Fibroblast of lung (primary cell): ENCODE results near the gene TAL2. TPM values are rescaled to one million over a fixed set of nuclear protein-coding genes. Genes with fewer than 3 reads are reported as not detected.

Experiments used
- DNase-seq, 2 donors: peaks; one replicate each; pipeline versions ENCODE4 v3.0.0 to v3.0.0-alpha.2; 2010; ENCODE audit warnings: low read depth in 2 of 2
- H2AFZ ChIP-seq: 2 replicates; pipeline ENCODE4 v1.5.1; 2012; ENCODE audit warnings: low read length, control low read depth, inconsistent platforms
- H3K27ac ChIP-seq: 2 replicates; pipeline ENCODE4 v1.5.1; 2011; ENCODE audit warnings: low read length, control low read depth; ENCODE audit not compliant: insufficient read depth
- H3K27me3 ChIP-seq: 2 replicates; pipeline ENCODE4 v1.5.1; 2011; ENCODE audit warnings: mild to moderate bottlenecking, low read length; ENCODE audit not compliant: control insufficient read depth, insufficient read depth
- H3K36me3 ChIP-seq: 2 replicates; pipeline ENCODE4 v1.5.1; 2011; ENCODE audit warnings: low read length; ENCODE audit not compliant: control insufficient read depth, insufficient read depth
- H3K4me1 ChIP-seq: 2 replicates; pipeline ENCODE4 v1.5.1; 2011; ENCODE audit warnings: low read length; ENCODE audit not compliant: control insufficient read depth, insufficient read depth; ENCODE audit errors: extremely low read depth
- H3K4me2 ChIP-seq: 2 replicates; pipeline ENCODE4 v1.5.1; 2011; ENCODE audit warnings: low read length, control low read depth; ENCODE audit not compliant: insufficient read depth; ENCODE audit errors: extremely low read depth
- H3K4me3 ChIP-seq, 4 experiments: fragments of 200-600 bp in 1 of 4; sonication (generic) in 1 of 4; replicated peaks in 1 of 4; 2 replicates each; pipeline ENCODE4 v1.5.1; 2011 to 2016; ENCODE audit warnings: low read length in 4 of 4, low read depth in 3 of 4, mild to moderate bottlenecking in 3 of 4, control low read depth in 2 of 4, inconsistent platforms in 1 of 4, mixed read lengths in 1 of 4; ENCODE audit not compliant: insufficient read depth in 1 of 4; ENCODE audit errors: control extremely low read depth in 1 of 4
- H3K79me2 ChIP-seq: 2 replicates; pipeline ENCODE4 v1.5.1; 2012; ENCODE audit warnings: mild to moderate bottlenecking, low read length, inconsistent platforms; ENCODE audit not compliant: control insufficient read depth, insufficient read depth
- H3K9ac ChIP-seq: 2 replicates; pipeline ENCODE4 v1.5.1; 2011; ENCODE audit warnings: mild to moderate bottlenecking, low read length, control low read depth; ENCODE audit not compliant: insufficient read depth
- H3K9me3 ChIP-seq: 2 replicates; pipeline ENCODE4 v1.5.1; 2012; ENCODE audit warnings: low read depth, low read length; ENCODE audit not compliant: control insufficient read depth, insufficient read depth
- H4K20me1 ChIP-seq: 2 replicates; pipeline ENCODE4 v1.5.1; 2011; ENCODE audit warnings: low read length; ENCODE audit not compliant: control insufficient read depth, insufficient read depth; ENCODE audit errors: extremely low read depth
- EZH2 ChIP-seq: IDR thresholded peaks from 2 replicates; pipeline ENCODE4 v1.5.1; 2012; ENCODE audit warnings: low read length, control low read depth, mild to moderate bottlenecking; ENCODE audit errors: missing control alignments
- polyA plus RNA-seq, 2 donors: library from polyadenylated mRNA; depleted of rRNA in 1 of 2; stranded (reverse) in 1 of 2; unstranded in 1 of 2; fragments of >200 nt; gene quantifications; 2 replicates each; pipeline ENCODE4 v1.2.1, GENCODE V29; 2011 to 2012; ENCODE audit warnings: missing spikeins in 1 of 2
- total RNA-seq: library from RNA; depleted of rRNA; stranded (reverse); fragments of >200 nt; gene quantifications from 2 replicates; pipeline ENCODE4 v1.2.1, GENCODE V29; 2014
- TF ChIP-seq, protein P1 (sequence below), 2 donors: IDR thresholded peaks in 1 of 2; conservative IDR thresholded peaks in 1 of 2; 1 replicate in 1 of 2; 2 replicates in 1 of 2; pipeline ENCODE4 v1.5.1; 2011 to 2012; ENCODE audit warnings: low read length in 2 of 2, control low read depth in 1 of 2, inconsistent platforms in 1 of 2, low read depth in 1 of 2, mild to moderate bottlenecking in 1 of 2

TAL2 gene
- total and polyA plus RNA-seq, 2 donors (not counting 1 experiment from before 2014, with no cell fraction given): 0.17 TPM; not detected in 1

- TF ChIP-seq, protein P1, sequence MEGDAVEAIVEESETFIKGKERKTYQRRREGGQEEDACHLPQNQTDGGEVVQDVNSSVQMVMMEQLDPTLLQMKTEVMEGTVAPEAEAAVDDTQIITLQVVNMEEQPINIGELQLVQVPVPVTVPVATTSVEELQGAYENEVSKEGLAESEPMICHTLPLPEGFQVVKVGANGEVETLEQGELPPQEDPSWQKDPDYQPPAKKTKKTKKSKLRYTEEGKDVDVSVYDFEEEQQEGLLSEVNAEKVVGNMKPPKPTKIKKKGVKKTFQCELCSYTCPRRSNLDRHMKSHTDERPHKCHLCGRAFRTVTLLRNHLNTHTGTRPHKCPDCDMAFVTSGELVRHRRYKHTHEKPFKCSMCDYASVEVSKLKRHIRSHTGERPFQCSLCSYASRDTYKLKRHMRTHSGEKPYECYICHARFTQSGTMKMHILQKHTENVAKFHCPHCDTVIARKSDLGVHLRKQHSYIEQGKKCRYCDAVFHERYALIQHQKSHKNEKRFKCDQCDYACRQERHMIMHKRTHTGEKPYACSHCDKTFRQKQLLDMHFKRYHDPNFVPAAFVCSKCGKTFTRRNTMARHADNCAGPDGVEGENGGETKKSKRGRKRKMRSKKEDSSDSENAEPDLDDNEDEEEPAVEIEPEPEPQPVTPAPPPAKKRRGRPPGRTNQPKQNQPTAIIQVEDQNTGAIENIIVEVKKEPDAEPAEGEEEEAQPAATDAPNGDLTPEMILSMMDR (conservative IDR thresholded peaks at IDR 0.05 in 1 of 2, IDR thresholded peaks at IDR 0.05 in 1 of 2; ENCODE audit: low read depth in 1 of 2, low read length in 2 of 2): no peak
- TF ChIP-seq EZH2: no peak
- Histone ChIP-seq H4K20me1 (no peaks in the 10 kb centered on the region), H3K9me3 (no peaks in the 10 kb centered on the region), H2AFZ (no peak overlapping the region), H3K79me2 (no peaks in the 10 kb centered on the region), H3K27me3 (no peaks in the 10 kb centered on the region), H3K36me3 (no peaks in the 10 kb centered on the region), H3K27ac (no peak overlapping the region), H3K4me3 (no peak overlapping the region), H3K9ac (no peak overlapping the region), H3K4me2 (no peak overlapping the region), H3K4me1 (no peaks in the 10 kb centered on the region)
- no peak for DNase-seq
These were observed 43.9 kb downstream of the TAL2 start for GRCh38 chr9:105706156-105706555.

GRCh38 chr9:105708405-105708804 lies 46.1 kb downstream of the TAL2 start:
- DNase-seq: no peak
- Histone ChIP-seq H3K4me3 (no peak overlapping the region), H3K36me3 (no peaks in the 10 kb centered on the region), H4K20me1 (no peaks in the 10 kb centered on the region), H3K9ac (no peak overlapping the region), H3K27ac (no peak overlapping the region), H3K4me1 (no peaks in the 10 kb centered on the region), H3K79me2 (no peaks in the 10 kb centered on the region), H2AFZ (no peak overlapping the region), H3K4me2 (no peak overlapping the region), H3K27me3 (no peaks in the 10 kb centered on the region), H3K9me3 (no peaks in the 10 kb centered on the region)
- TF ChIP-seq EZH2: no peak
- TF ChIP-seq, protein P1 (conservative IDR thresholded peaks at IDR 0.05 in 1 of 2, IDR thresholded peaks at IDR 0.05 in 1 of 2; ENCODE audit: low read depth in 1 of 2, low read length in 2 of 2): no peak

GRCh38 chr9:105710638-105711037 lies 48.4 kb downstream of the TAL2 start:
- Histone ChIP-seq H3K36me3 (no peaks in the 10 kb centered on the region), H3K27ac (no peak overlapping the region), H3K4me1 (no peaks in the 10 kb centered on the region), H3K4me2 (no peak overlapping the region), H3K9me3 (no peaks in the 10 kb centered on the region), H3K27me3 (no peaks in the 10 kb centered on the region), H3K79me2 (no peaks in the 10 kb centered on the region), H3K9ac (no peak overlapping the region), H2AFZ (no peak overlapping the region), H3K4me3 (no peak overlapping the region), H4K20me1 (no peaks in the 10 kb centered on the region)
- DNase-seq: no peak
- TF ChIP-seq EZH2: no peak
- TF ChIP-seq, protein P1 (conservative IDR thresholded peaks at IDR 0.05 in 1 of 2, IDR thresholded peaks at IDR 0.05 in 1 of 2; ENCODE audit: low read depth in 1 of 2, low read length in 2 of 2): no peak
